DMS53 treated with DMSO at 0.1 percent for 48 hours (cell line): ENCODE data around the gene AFF1.
"Not testable (repeated sequence)": the region's sequence is repeated elsewhere in the genome, so short reads cannot be mapped to it uniquely, and the experiment has no call there.

Experiments used
- DNase-seq: peaks from one replicate; lab custom pipeline; 2025; ENCODE audit not compliant: unreplicated experiment; lab: John Stamatoyannopoulos, UW

The AFF1 gene

GRCh38 chr4:87034527-87034926 is 99.7 kb downstream of the AFF1 start:
- no peak for DNase-seq

GRCh38 chr4:87035881-87036509 is 101.2 kb downstream of the AFF1 start:
- no peak for DNase-seq

- DNase-seq, result no peak
Measured at GRCh38 chr4:87036713-87037112, 101.9 kb downstream of the AFF1 start.

GRCh38 chr4:87037171-87037570 is 102.4 kb downstream of the AFF1 start:
- DNase-seq, result not testable (repeated sequence)

- no peak for DNase-seq
Measured at GRCh38 chr4:87037671-87038334, 103.0 kb downstream of the AFF1 start.

GRCh38 chr4:87038837-87039615 is 104.2 kb downstream of the AFF1 start:
- DNase-seq, result no peak

- no peak for DNase-seq
Measured at GRCh38 chr4:87041141-87041540, 106.3 kb downstream of the AFF1 start.

- no peak for DNase-seq
Measured at GRCh38 chr4:87042221-87042620, 107.4 kb downstream of the AFF1 start.

- DNase-seq, result no peak
Measured at GRCh38 chr4:87042986-87043820, 108.4 kb downstream of the AFF1 start.

GRCh38 chr4:87044511-87045233 is 109.9 kb downstream of the AFF1 start:
- DNase-seq, result no peak

- no peak for DNase-seq
Measured at GRCh38 chr4:87045234-87045558, 110.4 kb downstream of the AFF1 start.

GRCh38 chr4:87045659-87046058 is 110.8 kb downstream of the AFF1 start:
- no peak for DNase-seq

- DNase-seq, result no peak
Measured at GRCh38 chr4:87046121-87046551, 111.3 kb downstream of the AFF1 start.

GRCh38 chr4:87047281-87047798 is 112.5 kb downstream of the AFF1 start:
- DNase-seq, result no peak

GRCh38 chr4:87049508-87049907 is 114.7 kb downstream of the AFF1 start:
- no peak for DNase-seq

- DNase-seq, result no peak
Measured at GRCh38 chr4:87050596-87050995, 115.8 kb downstream of the AFF1 start.

- DNase-seq, result no peak
Measured at GRCh38 chr4:87051121-87051713, 116.4 kb downstream of the AFF1 start.

GRCh38 chr4:87052615-87053014 is 117.8 kb downstream of the AFF1 start:
- no peak for DNase-seq

- DNase-seq, result no peak
Measured at GRCh38 chr4:87053176-87053658, 118.4 kb downstream of the AFF1 start.
